HFF-Myc (cell line): Measurements from ENCODE around the gene HMSD.

Experiments
- DNase-seq: peaks from one replicate; pipeline ENCODE4 v3.0.0-alpha.2; 2011; ENCODE audit warnings: low read depth; ENCODE audit errors: extremely low read depth
- H3K4me3 ChIP-seq: replicated peaks from 2 replicates; pipeline ENCODE4 v1.5.1; 2011; ENCODE audit warnings: low read depth, mild to moderate bottlenecking, control low read depth, low read length
- CTCF ChIP-seq: IDR thresholded peaks from 2 replicates; pipeline ENCODE4 v1.5.1; 2012; ENCODE audit warnings: mild to moderate bottlenecking, low read depth, low read length, control low read depth; ENCODE audit errors: missing control alignments

The HMSD gene

GRCh38 chr18:63982361-63982760, 33.3 kb downstream of the HMSD start:
- no peak for TF ChIP-seq CTCF
- DNase-seq: no peak
- H3K4me3 ChIP-seq: no peak overlapping the region

- TF ChIP-seq CTCF: no peak
Observed at GRCh38 chr18:63986885-63987284, 37.8 kb downstream of the HMSD start.

GRCh38 chr18:63987743-63988142, 38.6 kb downstream of the HMSD start:
- DNase-seq: no peak
- no peak for TF ChIP-seq CTCF
- no peak overlapping the region for H3K4me3 ChIP-seq

More at GRCh38 chr18:63986885-63987284, 37.8 kb downstream of the HMSD start:
- H3K4me3 ChIP-seq: no peak overlapping the region
- DNase-seq: no peak

- DNase-seq: no peak
- no peak for TF ChIP-seq CTCF
- H3K4me3 ChIP-seq: no peak overlapping the region
Observed at GRCh38 chr18:63992751-63993150, 43.6 kb downstream of the HMSD start.

GRCh38 chr18:63994783-63995399, 45.8 kb downstream of the HMSD start:
- TF ChIP-seq CTCF: peak; percentile 94
- H3K4me3 ChIP-seq: no peak overlapping the region
- peak; percentile 48 for DNase-seq

GRCh38 chr18:63997041-63997440, 47.9 kb downstream of the HMSD start:
- no peak overlapping the region for H3K4me3 ChIP-seq
- TF ChIP-seq CTCF: no peak
- no peak for DNase-seq

- TF ChIP-seq CTCF: no peak
- DNase-seq: no peak
- no peak overlapping the region for H3K4me3 ChIP-seq
Observed at GRCh38 chr18:63997606-63998005, 48.5 kb downstream of the HMSD start.
